Caco-2 (cell line): ENCODE results near the gene TDP1. TPM values are rescaled to one million over a fixed set of nuclear protein-coding genes. Genes with fewer than 3 reads are reported as not detected.

Source experiments
- BruUV-seq: library from RNA; stranded (reverse); fragments of 400-500 nt; replicated peaks from 2 replicates; lab custom pipeline; 2021; lab: Mats Ljungman, UMichigan
- CTCF ChIA-PET: fragments of 300-600 bp; sonication (Branson Sonifier 250); formaldehyde crosslinking; loops from one replicate; lab custom pipeline; 2022; ENCODE audit warnings: antibody characterized with exemption; lab: Charles Lee
- POLR2A ChIA-PET: fragments of 300-600 bp; sonication (Branson Sonifier 250); formaldehyde crosslinking; loops from one replicate; lab custom pipeline; 2022; ENCODE audit warnings: antibody characterized with exemption; lab: Charles Lee
- DNase-seq, 2 experiments: peaks; one replicate each; pipeline versions ENCODE4 v3.0.0 to v3.0.0-alpha.2; 2020 to 2022
- H3K27me3 ChIP-seq: replicated peaks from 2 replicates; pipeline ENCODE4 v1.6.0; 2011; ENCODE audit warnings: low read length; ENCODE audit not compliant: control insufficient read depth, insufficient read depth
- H3K36me3 ChIP-seq: 2 replicates; pipeline ENCODE4 v1.5.1; 2011; ENCODE audit warnings: low read length; ENCODE audit not compliant: control insufficient read depth, insufficient read depth
- H3K4me1 ChIP-seq: fragments of 250-450 bp; sonication (Bioruptor Pico); 2 replicates; pipeline ENCODE4 v1.5.1; 2020; ENCODE audit warnings: mild to moderate bottlenecking
- H3K4me3 ChIP-seq: 2 replicates; pipeline ENCODE4 v1.5.1; 2011; ENCODE audit warnings: low read depth, mild to moderate bottlenecking, control low read depth, low read length
- H3K9me3 ChIP-seq: fragments of 250-450 bp; sonication (Bioruptor Pico); 2 replicates; pipeline ENCODE4 v1.5.1; 2020; ENCODE audit warnings: mild to moderate bottlenecking, moderate library complexity
- H3K27ac Mint-ChIP-seq: one replicate; pipeline ENCODE4 v1.8.0; 2022; ENCODE audit warnings: mixed read lengths; ENCODE audit not compliant: unreplicated experiment
- H3K27me3 Mint-ChIP-seq: one replicate; pipeline ENCODE4 v1.8.0; 2022; ENCODE audit warnings: mixed read lengths; ENCODE audit not compliant: insufficient read depth, unreplicated experiment
- H3K36me3 Mint-ChIP-seq: one replicate; pipeline ENCODE4 v1.8.0; 2022; ENCODE audit warnings: mild to moderate bottlenecking, mixed read lengths; ENCODE audit not compliant: insufficient read depth, unreplicated experiment
- H3K4me1 Mint-ChIP-seq: one replicate; pipeline ENCODE4 v1.8.0; 2022; ENCODE audit warnings: low read depth, mixed read lengths; ENCODE audit not compliant: unreplicated experiment
- H3K4me3 Mint-ChIP-seq: one replicate; pipeline ENCODE4 v1.8.0; 2022; ENCODE audit warnings: mild to moderate bottlenecking, moderate library complexity, mixed read lengths; ENCODE audit not compliant: unreplicated experiment
- H3K9me3 Mint-ChIP-seq: one replicate; pipeline ENCODE4 v1.8.0; 2022; ENCODE audit warnings: mixed read lengths; ENCODE audit not compliant: unreplicated experiment
- CTCF ChIP-seq, 2 experiments: fragments of 200-600 bp in 1 of 2; IDR thresholded peaks; 1 replicate in 1 of 2; 2 replicates in 1 of 2; pipeline versions ENCODE4 v1.5.1 to v1.8.0; 2011 to 2022; ENCODE audit warnings: antibody characterized with exemption in 1 of 2, control low read depth in 1 of 2, inconsistent platforms in 1 of 2, low read depth in 1 of 2, low read length in 1 of 2, mild to moderate bottlenecking in 1 of 2, moderate library complexity in 1 of 2; ENCODE audit not compliant: insufficient read depth in 1 of 2, severe bottlenecking in 1 of 2, unreplicated experiment in 1 of 2
- intact Hi-C: fragments of 100-400 bp; cut with micrococcal nuclease; formaldehyde crosslinking; loops from one replicate; pipeline ENCODE4 v1.10.0; 2022; ENCODE audit not compliant: unreplicated experiment
- total RNA-seq: library from RNA; stranded (reverse); gene quantifications from 2 replicates; pipeline ENCODE4 v1.2.3, GENCODE V29; 2022

Gene TDP1
- total RNA-seq, 1 experiment from 2014 or later: 29.0 TPM

GRCh38 chr14:89986462-89987160, 30.9 kb downstream of the TDP1 start:
- H3K27me3 ChIP-seq: no peaks in the 10 kb centered on the region
- BruUV-seq: no TSS peak
- H3K27me3 Mint-ChIP-seq: no peaks in the 10 kb centered on the region
- H3K36me3 Mint-ChIP-seq: peaks cover 13% of the 10 kb centered on the region
- H3K4me3 ChIP-seq: no peak overlapping the region
- no peaks in the 10 kb centered on the region for H3K4me1 Mint-ChIP-seq
- POLR2A ChIA-PET: no interaction called here
- DNase-seq: no peak
- H3K4me3 Mint-ChIP-seq: no peak overlapping the region
- H3K36me3 ChIP-seq: no peaks in the 10 kb centered on the region
- no peak overlapping the region for H3K27ac Mint-ChIP-seq
- CTCF ChIA-PET: interaction anchor here (1.0 kb wide), 1 partner anchor 13 kb away, joined by 3 read pairs; no protein-coding TSS in a partner anchor
- no peaks in the 10 kb centered on the region for H3K4me1 ChIP-seq
- intact Hi-C loops: no loop called here
- H3K9me3 ChIP-seq: no peaks in the 10 kb centered on the region; the same call in 1 of the 2 replicates
- no peak for TF ChIP-seq CTCF (IDR thresholded peaks at IDR 0.05; ENCODE audit: insufficient read depth in 1 of 2, low read depth in 1 of 2, low read length in 1 of 2, severe bottlenecking in 1 of 2, unreplicated experiment in 1 of 2)
- H3K9me3 Mint-ChIP-seq: no peaks in the 10 kb centered on the region

- no TSS peak for BruUV-seq
These were observed 31.4 kb downstream of the TDP1 start for GRCh38 chr14:89987161-89987475.

DNA sequence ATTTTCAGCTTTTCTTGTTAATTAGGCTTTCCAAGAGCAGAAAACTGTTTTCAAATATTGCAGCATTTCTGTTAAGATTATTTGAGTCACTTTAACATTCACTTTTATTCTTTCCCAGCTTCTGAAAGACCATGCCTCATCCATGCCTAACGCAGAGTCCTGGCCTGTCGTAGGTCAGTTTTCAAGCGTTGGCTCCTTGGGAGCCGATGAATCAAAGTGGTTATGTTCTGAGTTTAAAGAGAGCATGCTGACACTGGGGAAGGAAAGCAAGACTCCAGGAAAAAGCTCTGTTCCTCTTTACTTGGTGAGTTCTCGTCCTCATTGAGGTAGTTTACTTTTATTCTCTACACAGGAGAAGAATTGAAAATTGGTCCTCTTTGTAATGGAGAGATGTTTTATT, 33.1 kb downstream of the TDP1 start:
- no peak overlapping the region for H3K27ac Mint-ChIP-seq
- no peaks in the 10 kb centered on the region for H3K4me1 Mint-ChIP-seq
- POLR2A ChIA-PET: no interaction called here
- DNase-seq: no peak
- no peaks in the 10 kb centered on the region; the same call in 1 of the 2 replicates for H3K9me3 ChIP-seq
- no TSS peak for BruUV-seq
- CTCF ChIA-PET: no interaction called here
- no peaks in the 10 kb centered on the region for H3K27me3 Mint-ChIP-seq
- no peaks in the 10 kb centered on the region for H3K9me3 Mint-ChIP-seq
- H3K36me3 ChIP-seq: no peaks in the 10 kb centered on the region
- no peak overlapping the region for H3K4me3 Mint-ChIP-seq
- H3K36me3 Mint-ChIP-seq: peaks cover 15% of the 10 kb centered on the region
- H3K27me3 ChIP-seq: no peaks in the 10 kb centered on the region
- intact Hi-C loops: no loop called here
- H3K4me3 ChIP-seq: no peak overlapping the region
- no peak for TF ChIP-seq CTCF (IDR thresholded peaks at IDR 0.05; ENCODE audit: insufficient read depth in 1 of 2, low read depth in 1 of 2, low read length in 1 of 2, severe bottlenecking in 1 of 2, unreplicated experiment in 1 of 2)
- no peaks in the 10 kb centered on the region for H3K4me1 ChIP-seq

More at GRCh38 chr14:89987161-89987475, 31.4 kb downstream of the TDP1 start:
- H3K4me3 Mint-ChIP-seq: no peak overlapping the region
- H3K4me3 ChIP-seq: no peak overlapping the region
- H3K27ac Mint-ChIP-seq: no peak overlapping the region
- H3K27me3 ChIP-seq: no peaks in the 10 kb centered on the region
- no peaks in the 10 kb centered on the region for H3K9me3 Mint-ChIP-seq
- H3K9me3 ChIP-seq: no peaks in the 10 kb centered on the region; the same call in 1 of the 2 replicates
- TF ChIP-seq CTCF (IDR thresholded peaks at IDR 0.05; ENCODE audit: insufficient read depth in 1 of 2, low read depth in 1 of 2, low read length in 1 of 2, severe bottlenecking in 1 of 2, unreplicated experiment in 1 of 2): no peak
- no peak for DNase-seq
- POLR2A ChIA-PET: no interaction called here
- H3K4me1 ChIP-seq: no peaks in the 10 kb centered on the region
- intact Hi-C loops: no loop called here
- CTCF ChIA-PET: interaction anchor here (1.0 kb wide), 1 partner anchor 13 kb away, joined by 3 read pairs; no protein-coding TSS in a partner anchor
- no peaks in the 10 kb centered on the region for H3K27me3 Mint-ChIP-seq
- peaks cover 13% of the 10 kb centered on the region for H3K36me3 Mint-ChIP-seq
- H3K36me3 ChIP-seq: no peaks in the 10 kb centered on the region
- H3K4me1 Mint-ChIP-seq: no peaks in the 10 kb centered on the region
